ENCODE results near the gene CBX1.

DNA sequence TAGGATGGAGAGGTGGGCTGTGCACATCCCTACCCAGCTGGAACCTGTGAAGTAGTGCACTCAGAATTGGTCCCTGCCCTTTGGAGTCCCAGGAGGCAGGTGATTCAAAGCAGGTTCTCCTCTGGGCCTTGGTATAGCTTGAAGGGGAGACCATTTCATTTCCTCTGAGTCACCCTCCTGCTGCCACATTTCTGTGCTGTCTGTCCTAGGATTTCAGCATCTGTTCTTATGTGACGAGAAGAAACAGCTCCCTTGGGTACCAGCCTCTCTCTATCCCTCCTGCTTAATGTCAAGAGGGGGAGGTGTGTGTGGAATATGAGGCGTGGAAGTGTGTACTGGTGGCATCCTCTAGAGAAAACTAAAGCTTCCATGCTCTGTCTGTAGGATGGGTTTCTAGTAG, 58.1 kb downstream of the CBX1 start:
- TF ChIP-seq, protein P1, sequence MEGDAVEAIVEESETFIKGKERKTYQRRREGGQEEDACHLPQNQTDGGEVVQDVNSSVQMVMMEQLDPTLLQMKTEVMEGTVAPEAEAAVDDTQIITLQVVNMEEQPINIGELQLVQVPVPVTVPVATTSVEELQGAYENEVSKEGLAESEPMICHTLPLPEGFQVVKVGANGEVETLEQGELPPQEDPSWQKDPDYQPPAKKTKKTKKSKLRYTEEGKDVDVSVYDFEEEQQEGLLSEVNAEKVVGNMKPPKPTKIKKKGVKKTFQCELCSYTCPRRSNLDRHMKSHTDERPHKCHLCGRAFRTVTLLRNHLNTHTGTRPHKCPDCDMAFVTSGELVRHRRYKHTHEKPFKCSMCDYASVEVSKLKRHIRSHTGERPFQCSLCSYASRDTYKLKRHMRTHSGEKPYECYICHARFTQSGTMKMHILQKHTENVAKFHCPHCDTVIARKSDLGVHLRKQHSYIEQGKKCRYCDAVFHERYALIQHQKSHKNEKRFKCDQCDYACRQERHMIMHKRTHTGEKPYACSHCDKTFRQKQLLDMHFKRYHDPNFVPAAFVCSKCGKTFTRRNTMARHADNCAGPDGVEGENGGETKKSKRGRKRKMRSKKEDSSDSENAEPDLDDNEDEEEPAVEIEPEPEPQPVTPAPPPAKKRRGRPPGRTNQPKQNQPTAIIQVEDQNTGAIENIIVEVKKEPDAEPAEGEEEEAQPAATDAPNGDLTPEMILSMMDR (conservative IDR thresholded peaks at IDR 0.05; ENCODE audit: low read length), result no peak
- TF ChIP-seq EZH2phosphoT487 (IDR thresholded peaks at IDR 0.05; ENCODE audit: borderline replicate concordance), result no peak
